GM12878 (cell line): ENCODE measurements around the gene SGSM2. TPM values are rescaled to one million over a fixed set of nuclear protein-coding genes. Genes with fewer than 3 reads are reported as not detected.

Experiments
- ATAC-seq: fragments of 200-7000 bp; cut with Tn5 transposase; 3 replicates; pipeline ENCODE4 v1.9.1; 2020; ENCODE audit warnings: mild to moderate bottlenecking, moderate library complexity
- BruUV-seq: library from RNA; stranded (reverse); fragments of 400-500 nt; replicated peaks from 2 replicates; lab custom pipeline; 2021; lab: Mats Ljungman, UMichigan
- CTCF ChIA-PET: fragments of 300-600 bp; sonication (Branson Sonifier 250); formaldehyde crosslinking; extraction: SDS; loops from one replicate; lab custom pipeline; 2021; ENCODE audit warnings: inconsistent platforms; lab: Yijun Ruan, JAX
- POLR2A ChIA-PET: fragments of 350-600 bp; formaldehyde crosslinking; extraction: SDS; loops from one replicate; lab custom pipeline; 2021; ENCODE audit warnings: inconsistent platforms; lab: Charles Lee
- RAD21 ChIA-PET: fragments of 300-600 bp; sonication (Branson Sonifier 250); formaldehyde crosslinking; loops from one replicate; lab custom pipeline; 2023; ENCODE audit warnings: antibody characterized with exemption; ENCODE audit not compliant: unreplicated experiment; lab: Charles Lee
- SMC1A ChIA-PET: fragments of 300-600 bp; sonication (Branson Sonifier 250); formaldehyde crosslinking; loops from one replicate; lab custom pipeline; 2023; ENCODE audit not compliant: unreplicated experiment, uncharacterized antibody; lab: Charles Lee
- DNase-seq: peaks from one replicate; pipeline ENCODE4 v3.0.0-alpha.2; 2011; ENCODE audit warnings: low read depth, low spot score
- FAIRE-seq: peaks from 3 replicates; lab custom pipeline; 2011; peaks lifted over from hg19 to GRCh38; lab: Jason Lieb, UNC
- H2AFZ ChIP-seq: 2 replicates; pipeline ENCODE4 v1.6.0; 2011; ENCODE audit warnings: low read depth, low read length, control low read depth; ENCODE audit not compliant: control insufficient read depth
- H3K27ac ChIP-seq: 2 replicates; pipeline ENCODE4 v1.5.1; 2011; ENCODE audit warnings: control low read depth; ENCODE audit not compliant: control insufficient read depth, insufficient read depth
- H3K27me3 ChIP-seq, 2 experiments: replicated peaks in 1 of 2; 2 replicates each; pipeline versions ENCODE4 v1.6.0 to v1.6.1; 2011; ENCODE audit warnings: low read length in 1 of 2; ENCODE audit not compliant: control insufficient read depth in 2 of 2, insufficient read depth in 2 of 2
- H3K36me3 ChIP-seq, 2 experiments: 2 replicates each; pipeline ENCODE4 v1.5.1; 2011; ENCODE audit warnings: low read length in 1 of 2; ENCODE audit not compliant: control insufficient read depth in 2 of 2, insufficient read depth in 2 of 2
- H3K4me1 ChIP-seq: 2 replicates; pipeline ENCODE4 v1.6.1; 2011; ENCODE audit warnings: mild to moderate bottlenecking, low read length, moderate library complexity, mixed read lengths; ENCODE audit not compliant: control insufficient read depth, insufficient read depth
- H3K4me2 ChIP-seq: 2 replicates; pipeline ENCODE4 v1.6.0; 2011; ENCODE audit warnings: control low read depth; ENCODE audit not compliant: control insufficient read depth, insufficient read depth
- H3K4me3 ChIP-seq: fragments of 200-600 bp; sonication (generic); 2 replicates; pipeline ENCODE4 v1.5.1; 2016
- H3K79me2 ChIP-seq: 2 replicates; pipeline ENCODE4 v1.6.0; 2011; ENCODE audit warnings: low read length; ENCODE audit not compliant: control insufficient read depth, insufficient read depth
- H3K9ac ChIP-seq: 2 replicates; pipeline ENCODE4 v1.8.0; 2011; ENCODE audit warnings: low read length, control low read depth, mixed read lengths; ENCODE audit not compliant: control insufficient read depth, insufficient read depth
- H3K9me3 ChIP-seq: replicated peaks from 3 replicates; pipeline ENCODE4 v1.5.1; 2011; ENCODE audit warnings: mild to moderate bottlenecking, low read length; ENCODE audit not compliant: control insufficient read depth, insufficient read depth
- H4K20me1 ChIP-seq: 2 replicates; pipeline ENCODE4 v1.6.0; 2011; ENCODE audit not compliant: control insufficient read depth, insufficient read depth
- ATF7 ChIP-seq: fragments of 450-650 bp; IDR thresholded peaks from 2 replicates; pipeline ENCODE4 v1.6.1; 2016; ENCODE audit warnings: low read depth, mild to moderate bottlenecking
- BCL11A ChIP-seq: IDR thresholded peaks from 2 replicates; pipeline ENCODE4 v1.6.1; 2011; ENCODE audit warnings: low read depth, low read length
- HDAC6 ChIP-seq: fragments of 200-600 bp; sonication (generic); IDR thresholded peaks from one replicate; pipeline ENCODE4 v1.8.0; 2017; ENCODE audit warnings: antibody characterized with exemption; ENCODE audit not compliant: unreplicated experiment
- KDM1A ChIP-seq: fragments of 200-600 bp; sonication (generic); IDR thresholded peaks from 2 replicates; pipeline ENCODE4 v1.6.1; 2016; ENCODE audit warnings: borderline replicate concordance
- MEF2B ChIP-seq: fragments of 450-650 bp; IDR thresholded peaks from 2 replicates; pipeline ENCODE4 v1.6.1; 2018; ENCODE audit warnings: mild to moderate bottlenecking, moderate library complexity; ENCODE audit not compliant: partially characterized antibody, poor library complexity, severe bottlenecking
- MXI1 ChIP-seq: fragments of 150-350 bp; IDR thresholded peaks from 2 replicates; pipeline ENCODE4 v1.6.1; 2011; ENCODE audit warnings: low read depth, mild to moderate bottlenecking, inconsistent platforms, low read length, improper control_type of control experiment
- MYB ChIP-seq: fragments of 150-350 bp; IDR thresholded peaks from 2 replicates; pipeline ENCODE4 v1.6.1; 2014; ENCODE audit warnings: mild to moderate bottlenecking, low read depth, low read length, borderline replicate concordance
- MYC ChIP-seq: IDR thresholded peaks from 2 replicates; pipeline ENCODE4 v1.6.1; 2011; ENCODE audit warnings: mild to moderate bottlenecking, low read length, moderate library complexity, inconsistent platforms; ENCODE audit not compliant: insufficient read depth, insufficient replicate concordance, insufficient read length, severe bottlenecking
- RCOR1 ChIP-seq: conservative IDR thresholded peaks from 2 replicates; pipeline ENCODE4 v1.6.1; 2012; ENCODE audit warnings: low read depth, low read length, improper control_type of control experiment
- RELA ChIP-seq: fragments of 450-650 bp; IDR thresholded peaks from 2 replicates; pipeline ENCODE4 v1.8.0; 2014; ENCODE audit warnings: borderline replicate concordance; ENCODE audit not compliant: partially characterized antibody
- SPI1 ChIP-seq: IDR thresholded peaks from 2 replicates; pipeline ENCODE4 v1.6.1; 2011; ENCODE audit warnings: low read depth, mild to moderate bottlenecking, low read length, moderate library complexity, borderline replicate concordance; ENCODE audit not compliant: insufficient read depth
- STAT1 ChIP-seq: fragments of 450-650 bp; conservative IDR thresholded peaks from 2 replicates; pipeline ENCODE4 v1.6.1; 2014; ENCODE audit warnings: antibody characterized with exemption, mild to moderate bottlenecking
- ZNF207 ChIP-seq: fragments of 450-650 bp; IDR thresholded peaks from 2 replicates; pipeline ENCODE4 v1.6.1; 2014; ENCODE audit warnings: antibody characterized with exemption, mild to moderate bottlenecking, borderline replicate concordance
- ZNF217 ChIP-seq: fragments of 450-650 bp; IDR thresholded peaks from 2 replicates; pipeline ENCODE4 v1.6.1; 2017; ENCODE audit warnings: antibody characterized with exemption, mild to moderate bottlenecking
- ZNF384 ChIP-seq: IDR thresholded peaks from 2 replicates; pipeline ENCODE4 v1.6.1; 2012; ENCODE audit warnings: low read depth, mild to moderate bottlenecking, low read length, improper control_type of control experiment, borderline replicate concordance
- WGBS: methylation state at CpG from one replicate; pipeline ENCODE4 v1.1.6; 2016; ENCODE audit warnings: low lambda C conversion rate; ENCODE audit not compliant: insufficient replicate concordance, insufficient coverage; ENCODE audit errors: missing lambda C conversion rate; 5-methylcytosine and 5-hydroxymethylcytosine counted together
- in situ Hi-C: fragments of 300-500 bp; cut with MboI; formaldehyde crosslinking; loops from 9 replicates; pipeline ENCODE4 v1.14.3; 2018; ENCODE audit warnings: mixed read lengths
- intact Hi-C: fragments of 100-400 bp; cut with micrococcal nuclease; formaldehyde crosslinking; loops from one replicate; pipeline ENCODE4 v1.14.2; 2022; ENCODE audit not compliant: unreplicated experiment
- polyA plus RNA-seq, 11 experiments: library from polyadenylated mRNA; depleted of rRNA in 4 of 11; unstranded in 6 of 11; stranded (reverse) in 5 of 11; fragments of >200 nt; fragmentation: Nextera tagmentation in 4 of 11; fragmentation: Illumina TruSeq in 1 of 11; extraction: Ambion mirVana in 4 of 11; extraction: Trizol in 1 of 11; gene quantifications; 1 replicate in 1 of 11; 2 replicates in 10 of 11; pipeline versions ENCODE4 v1.2.1 to v1.2.3, GENCODE V29; 2011 to 2016; ENCODE audit warnings: inconsistent platforms in 2 of 11, missing spikeins in 2 of 11, low read depth in 1 of 11
- total RNA-seq, 4 experiments: library from RNA; depleted of rRNA in 3 of 4; stranded (reverse); fragments of >200 nt in 3 of 4; fragmentation: Illumina TruSeq in 1 of 4; extraction: Trizol in 1 of 4; gene quantifications; 2 replicates each; pipeline versions ENCODE4 v1.2.1 to v1.2.3, GENCODE V29; 2013 to 2021
- TF ChIP-seq, protein P1 (sequence below): fragments of 450-650 bp; formaldehyde crosslinking; IDR thresholded peaks from 2 replicates; pipeline ENCODE4 v1.4.0; 2022; ENCODE audit warnings: mild to moderate bottlenecking, moderate library complexity
- TF ChIP-seq, protein P2 (sequence below): fragments of 450-650 bp; IDR thresholded peaks from 2 replicates; pipeline ENCODE4 v1.6.1; 2017; ENCODE audit warnings: antibody characterized with exemption, mild to moderate bottlenecking, moderate library complexity

SGSM2 gene
- total and polyA plus RNA-seq, 10 of the 15 experiments (the other 5 are each of a cell fraction or from before 2014, with no cell fraction given): 0.50 to 50.9 (median 18.5) TPM

DNA sequence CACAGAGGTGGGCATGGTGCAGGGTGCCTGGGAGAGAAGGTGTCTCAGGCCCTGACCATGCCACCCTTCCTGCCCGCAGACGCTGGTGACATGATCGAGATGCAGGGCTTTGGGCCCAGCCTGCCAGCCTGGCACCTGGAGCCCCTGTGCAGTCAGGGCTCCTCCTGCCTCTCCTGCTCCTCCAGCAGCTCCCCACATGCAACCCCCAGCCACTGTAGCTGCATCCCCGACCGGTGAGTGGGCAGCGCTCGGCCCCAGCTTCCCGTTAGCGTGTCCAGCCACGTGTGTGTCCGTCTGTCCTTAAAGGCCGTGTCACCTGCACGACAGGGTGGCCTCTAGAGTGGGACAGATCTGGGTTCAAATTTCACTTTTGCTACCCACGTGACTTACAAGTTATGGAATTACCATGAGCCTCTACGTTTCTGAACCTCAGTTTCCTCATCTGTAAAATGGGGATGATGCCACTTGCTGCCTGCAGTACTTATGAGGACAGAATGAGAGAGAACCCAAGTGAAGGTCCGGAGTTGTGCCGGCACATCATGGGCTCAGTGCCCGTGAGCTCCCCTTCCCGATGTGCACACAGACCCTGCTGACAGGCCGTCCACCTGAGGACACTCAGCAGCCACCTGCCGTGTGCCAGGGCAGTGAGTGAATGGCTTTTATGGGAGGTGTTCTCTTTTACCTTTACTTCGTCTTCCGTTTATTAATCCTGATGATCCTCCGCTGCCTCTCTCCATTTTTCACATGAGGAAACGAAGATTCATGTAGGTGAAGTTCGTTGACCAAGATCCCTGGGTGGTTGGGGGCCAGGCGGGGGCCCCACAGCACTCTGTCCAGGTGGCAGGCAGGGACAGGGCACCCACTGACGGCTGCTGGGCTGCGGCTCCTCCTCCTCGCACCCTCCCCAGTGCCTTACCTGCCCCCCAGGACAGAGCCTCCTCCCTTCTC lies 34.2 kb downstream of the SGSM2 start:
- ChIA-PET CTCF (interaction anchor here (1.4 to 2.2 kb wide), 2 partner anchors 11 to 45 kb away, joined by 4 to 12 read pairs; no protein-coding TSS in a partner anchor), RAD21 (interaction anchor here (2.7 kb wide), 1 partner anchor 11 kb away, joined by 9 read pairs; no protein-coding TSS in a partner anchor), SMC1A (interaction anchor here (1.4 kb wide), 1 partner anchor 11 kb away, joined by 4 read pairs; no protein-coding TSS in a partner anchor), POLR2A (no interaction called here)
- no peak overlapping the region for H3K27ac ChIP-seq
- no peaks in the 10 kb centered on the region for H3K9me3 ChIP-seq
- 84% methylated on average over 29 of the region's 30 CpGs for WGBS
- no peaks in the 10 kb centered on the region for H3K27me3 ChIP-seq
- ATAC-seq (no peak), FAIRE-seq (no peak), DNase-seq (no peak)
- no peaks in the 10 kb centered on the region for H4K20me1 ChIP-seq
- H3K9ac ChIP-seq: no peak overlapping the region
- no peaks in the 10 kb centered on the region for H3K79me2 ChIP-seq
- no peaks in the 10 kb centered on the region for H3K4me1 ChIP-seq
- no peak overlapping the region for H2AFZ ChIP-seq
- H3K4me3 ChIP-seq: no peak overlapping the region
- intact Hi-C loops: no loop called here
- BruUV-seq: no TSS peak
- no peaks in the 10 kb centered on the region; a peak in 1 of 4 replicates for H3K36me3 ChIP-seq
- no peak overlapping the region for H3K4me2 ChIP-seq
- in situ Hi-C loops: no loop called here
- no peak for TF ChIP-seq ZNF217
- no peak for TF ChIP-seq MXI1
- no peak for TF ChIP-seq MYC
- no peak for TF ChIP-seq KDM1A
- TF ChIP-seq ZNF384: no peak
- TF ChIP-seq RCOR1: no peak
- no peak for TF ChIP-seq MYB
- TF ChIP-seq, protein P1, sequence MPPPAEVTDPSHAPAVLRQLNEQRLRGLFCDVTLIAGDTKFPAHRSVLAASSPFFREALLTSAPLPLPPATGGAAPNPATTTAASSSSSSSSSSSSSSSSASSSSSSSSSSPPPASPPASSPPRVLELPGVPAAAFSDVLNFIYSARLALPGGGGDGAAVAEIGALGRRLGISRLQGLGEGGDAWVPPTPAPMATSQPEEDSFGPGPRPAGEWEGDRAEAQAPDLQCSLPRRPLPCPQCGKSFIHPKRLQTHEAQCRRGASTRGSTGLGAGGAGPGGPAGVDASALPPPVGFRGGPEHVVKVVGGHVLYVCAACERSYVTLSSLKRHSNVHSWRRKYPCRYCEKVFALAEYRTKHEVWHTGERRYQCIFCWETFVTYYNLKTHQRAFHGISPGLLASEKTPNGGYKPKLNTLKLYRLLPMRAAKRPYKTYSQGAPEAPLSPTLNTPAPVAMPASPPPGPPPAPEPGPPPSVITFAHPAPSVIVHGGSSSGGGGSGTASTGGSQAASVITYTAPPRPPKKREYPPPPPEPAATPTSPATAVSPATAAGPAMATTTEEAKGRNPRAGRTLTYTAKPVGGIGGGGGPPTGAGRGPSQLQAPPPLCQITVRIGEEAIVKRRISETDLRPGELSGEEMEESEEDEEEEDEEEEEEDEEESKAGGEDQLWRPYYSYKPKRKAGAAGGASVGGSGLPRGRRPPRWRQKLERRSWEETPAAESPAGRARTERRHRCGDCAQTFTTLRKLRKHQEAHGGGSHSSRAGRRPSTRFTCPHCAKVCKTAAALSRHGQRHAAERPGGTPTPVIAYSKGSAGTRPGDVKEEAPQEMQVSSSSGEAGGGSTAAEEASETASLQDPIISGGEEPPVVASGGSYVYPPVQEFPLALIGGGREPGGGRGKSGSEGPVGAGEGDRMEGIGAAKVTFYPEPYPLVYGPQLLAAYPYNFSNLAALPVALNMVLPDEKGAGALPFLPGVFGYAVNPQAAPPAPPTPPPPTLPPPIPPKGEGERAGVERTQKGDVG (CRISPR knock-in tag): no peak
- TF ChIP-seq, protein P2, sequence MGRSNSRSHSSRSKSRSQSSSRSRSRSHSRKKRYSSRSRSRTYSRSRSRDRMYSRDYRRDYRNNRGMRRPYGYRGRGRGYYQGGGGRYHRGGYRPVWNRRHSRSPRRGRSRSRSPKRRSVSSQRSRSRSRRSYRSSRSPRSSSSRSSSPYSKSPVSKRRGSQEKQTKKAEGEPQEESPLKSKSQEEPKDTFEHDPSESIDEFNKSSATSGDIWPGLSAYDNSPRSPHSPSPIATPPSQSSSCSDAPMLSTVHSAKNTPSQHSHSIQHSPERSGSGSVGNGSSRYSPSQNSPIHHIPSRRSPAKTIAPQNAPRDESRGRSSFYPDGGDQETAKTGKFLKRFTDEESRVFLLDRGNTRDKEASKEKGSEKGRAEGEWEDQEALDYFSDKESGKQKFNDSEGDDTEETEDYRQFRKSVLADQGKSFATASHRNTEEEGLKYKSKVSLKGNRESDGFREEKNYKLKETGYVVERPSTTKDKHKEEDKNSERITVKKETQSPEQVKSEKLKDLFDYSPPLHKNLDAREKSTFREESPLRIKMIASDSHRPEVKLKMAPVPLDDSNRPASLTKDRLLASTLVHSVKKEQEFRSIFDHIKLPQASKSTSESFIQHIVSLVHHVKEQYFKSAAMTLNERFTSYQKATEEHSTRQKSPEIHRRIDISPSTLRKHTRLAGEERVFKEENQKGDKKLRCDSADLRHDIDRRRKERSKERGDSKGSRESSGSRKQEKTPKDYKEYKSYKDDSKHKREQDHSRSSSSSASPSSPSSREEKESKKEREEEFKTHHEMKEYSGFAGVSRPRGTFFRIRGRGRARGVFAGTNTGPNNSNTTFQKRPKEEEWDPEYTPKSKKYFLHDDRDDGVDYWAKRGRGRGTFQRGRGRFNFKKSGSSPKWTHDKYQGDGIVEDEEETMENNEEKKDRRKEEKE: no peak
- TF ChIP-seq HDAC6: no peak
- no peak for TF ChIP-seq MEF2B
- TF ChIP-seq SPI1: no peak
- no peak for TF ChIP-seq RELA
- TF ChIP-seq ZNF207: no peak
- TF ChIP-seq ATF7: no peak
- no peak for TF ChIP-seq BCL11A
- no peak for TF ChIP-seq STAT1
